Natural killer cell (primary cell): ENCODE data around the gene ATP5MC3. TPM values are rescaled to one million over a fixed set of nuclear protein-coding genes. Genes with fewer than 3 reads are reported as not detected.

Source experiments
- ATAC-seq, 3 donors: fragments of 150-1000 bp in 2 of 3; fragments of 200-7000 bp in 1 of 3; cut with Tn5 transposase; 1 replicate in 1 of 3; 2 replicates in 2 of 3; pipeline ENCODE4 v1.10.0; 2021; ENCODE audit warnings: mild to moderate bottlenecking in 2 of 3, moderate library complexity in 2 of 3
- DNase-seq, 2 donors: peaks; one replicate each; pipeline versions ENCODE4 v3.0.0 to v3.0.0-alpha.2; 2013 to 2021; ENCODE audit warnings: mixed read lengths in 1 of 2
- H3K27ac ChIP-seq: one replicate; pipeline ENCODE4 v1.5.1; 2013; ENCODE audit warnings: mild to moderate bottlenecking, low read length
- H3K27me3 ChIP-seq: one replicate; pipeline ENCODE4 v1.6.1; 2013; ENCODE audit warnings: low read length; ENCODE audit not compliant: control insufficient read depth, insufficient read depth
- H3K36me3 ChIP-seq: one replicate; pipeline ENCODE4 v1.6.1; 2013; ENCODE audit warnings: low read length; ENCODE audit not compliant: control insufficient read depth, insufficient read depth
- H3K4me1 ChIP-seq: one replicate; pipeline ENCODE4 v1.6.1; 2013; ENCODE audit warnings: low read length; ENCODE audit not compliant: control insufficient read depth, insufficient read depth
- H3K4me3 ChIP-seq: one replicate; pipeline ENCODE4 v1.5.1; 2013; ENCODE audit warnings: low read length
- H3K9me3 ChIP-seq: one replicate; pipeline ENCODE4 v1.6.1; 2013; ENCODE audit warnings: low read length; ENCODE audit not compliant: control insufficient read depth, insufficient read depth
- H3K27ac Mint-ChIP-seq, 2 donors: one replicate each; pipeline ENCODE4 v1.8.0; 2022; ENCODE audit warnings: mild to moderate bottlenecking in 2 of 2, mixed read lengths in 2 of 2, moderate library complexity in 1 of 2
- H3K27me3 Mint-ChIP-seq, 2 donors: one replicate each; pipeline ENCODE4 v1.8.0; 2022; ENCODE audit warnings: low read depth in 2 of 2, mixed read lengths in 2 of 2
- H3K36me3 Mint-ChIP-seq: one replicate; pipeline ENCODE4 v1.8.0; 2022; ENCODE audit warnings: mixed read lengths
- H3K4me1 Mint-ChIP-seq, 2 donors: one replicate each; pipeline ENCODE4 v1.8.0; 2022; ENCODE audit warnings: mixed read lengths in 2 of 2
- H3K4me3 Mint-ChIP-seq: one replicate; pipeline ENCODE4 v1.8.0; 2022; ENCODE audit warnings: mild to moderate bottlenecking, moderate library complexity, mixed read lengths
- H3K9me3 Mint-ChIP-seq, 2 donors: one replicate each; pipeline ENCODE4 v1.8.0; 2022; ENCODE audit warnings: mixed read lengths in 2 of 2
- WGBS: methylation state at CpG from one replicate; pipeline ENCODE4 v1.1.7; 2013; ENCODE audit warnings: missing lambda C conversion rate; ENCODE audit not compliant: insufficient coverage; 5-methylcytosine and 5-hydroxymethylcytosine counted together
- intact Hi-C: fragments of 100-400 bp; cut with micrococcal nuclease; formaldehyde crosslinking; loops from one replicate; pipeline ENCODE4 v1.14.2; 2022
- total RNA-seq, 4 donors: library from RNA; stranded (reverse); fragments of 120-200 nt in 1 of 4; gene quantifications; one replicate each; pipeline versions ENCODE4 v1.2.3 to v1.2.4, GENCODE V29; 2013 to 2022
- TF ChIP-seq, protein P1 (sequence below): fragments of 200-600 bp; IDR thresholded peaks from one replicate; pipeline ENCODE4 v1.8.0; 2022; ENCODE audit warnings: antibody characterized with exemption

ATP5MC3 gene
- total RNA-seq, 3 donors from 2014 or later (not counting 1 experiment from before 2014, with no cell fraction given), result 67.1 to 82.2 (median 81.0) TPM

DNA sequence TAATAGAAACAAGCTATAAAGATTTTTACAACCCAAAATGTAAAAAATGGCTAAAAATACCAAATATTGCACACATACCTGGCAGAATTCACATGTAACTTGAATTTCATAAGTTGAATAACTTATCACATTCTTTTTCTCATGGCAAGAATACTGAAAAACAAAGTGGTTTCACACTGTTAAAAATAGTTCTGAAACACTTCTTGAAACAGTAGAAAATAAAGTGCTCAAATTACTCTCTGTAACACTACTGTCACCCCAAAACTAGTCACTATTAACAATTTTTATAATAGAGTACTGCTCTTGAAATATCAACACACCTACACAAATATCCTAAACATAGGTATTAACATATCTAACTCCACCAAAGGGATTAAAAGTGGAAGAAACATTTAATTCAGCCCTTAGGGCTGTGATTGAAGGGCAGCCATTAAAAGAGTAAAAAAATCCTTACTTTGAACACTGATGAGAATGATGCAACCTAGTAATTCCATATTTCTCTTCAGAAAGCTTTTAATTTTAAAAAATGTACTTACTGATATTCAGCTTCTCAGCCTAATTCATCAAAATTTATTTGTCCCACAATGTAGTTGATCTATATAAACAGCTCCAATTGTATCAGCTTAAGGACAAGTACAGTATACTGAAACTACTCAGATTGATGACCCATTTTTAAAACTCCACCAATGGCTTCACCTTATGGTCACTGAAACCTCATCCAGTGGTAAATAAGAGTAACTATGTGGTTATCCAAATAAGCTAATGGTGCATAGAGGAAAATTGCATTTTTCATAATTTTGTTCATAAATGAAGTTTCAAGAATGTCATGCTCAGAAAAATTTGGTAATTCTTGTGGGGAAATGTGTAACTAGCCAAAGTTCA is 44.9 kb downstream of the ATP5MC3 start:
- H3K36me3 ChIP-seq, result peaks cover 20% of the 10 kb centered on the region
- H3K4me1 Mint-ChIP-seq, result peaks cover 50 to 58% of the 10 kb centered on the region in 2 donors
- H3K27ac Mint-ChIP-seq, result peak overlapping the region; percentile 64 to 66
- no peaks in the 10 kb centered on the region for H3K27me3 ChIP-seq
- DNase-seq (no peak), ATAC-seq (peak in 1 of 3 donors; percentile 39)
- no peaks in the 10 kb centered on the region for H3K9me3 ChIP-seq
- TF ChIP-seq, protein P1, sequence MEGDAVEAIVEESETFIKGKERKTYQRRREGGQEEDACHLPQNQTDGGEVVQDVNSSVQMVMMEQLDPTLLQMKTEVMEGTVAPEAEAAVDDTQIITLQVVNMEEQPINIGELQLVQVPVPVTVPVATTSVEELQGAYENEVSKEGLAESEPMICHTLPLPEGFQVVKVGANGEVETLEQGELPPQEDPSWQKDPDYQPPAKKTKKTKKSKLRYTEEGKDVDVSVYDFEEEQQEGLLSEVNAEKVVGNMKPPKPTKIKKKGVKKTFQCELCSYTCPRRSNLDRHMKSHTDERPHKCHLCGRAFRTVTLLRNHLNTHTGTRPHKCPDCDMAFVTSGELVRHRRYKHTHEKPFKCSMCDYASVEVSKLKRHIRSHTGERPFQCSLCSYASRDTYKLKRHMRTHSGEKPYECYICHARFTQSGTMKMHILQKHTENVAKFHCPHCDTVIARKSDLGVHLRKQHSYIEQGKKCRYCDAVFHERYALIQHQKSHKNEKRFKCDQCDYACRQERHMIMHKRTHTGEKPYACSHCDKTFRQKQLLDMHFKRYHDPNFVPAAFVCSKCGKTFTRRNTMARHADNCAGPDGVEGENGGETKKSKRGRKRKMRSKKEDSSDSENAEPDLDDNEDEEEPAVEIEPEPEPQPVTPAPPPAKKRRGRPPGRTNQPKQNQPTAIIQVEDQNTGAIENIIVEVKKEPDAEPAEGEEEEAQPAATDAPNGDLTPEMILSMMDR, result no peak
- no peaks in the 10 kb centered on the region for H3K36me3 Mint-ChIP-seq
- H3K9me3 Mint-ChIP-seq, result no peaks in the 10 kb centered on the region
- H3K4me3 ChIP-seq, result no peak overlapping the region
- no peaks in the 10 kb centered on the region for H3K4me1 ChIP-seq
- H3K4me3 Mint-ChIP-seq, result no peak overlapping the region
- H3K27ac ChIP-seq, result no peak overlapping the region
- H3K27me3 Mint-ChIP-seq, result no peaks in the 10 kb centered on the region
- intact Hi-C loops, result no loop called here

DNA sequence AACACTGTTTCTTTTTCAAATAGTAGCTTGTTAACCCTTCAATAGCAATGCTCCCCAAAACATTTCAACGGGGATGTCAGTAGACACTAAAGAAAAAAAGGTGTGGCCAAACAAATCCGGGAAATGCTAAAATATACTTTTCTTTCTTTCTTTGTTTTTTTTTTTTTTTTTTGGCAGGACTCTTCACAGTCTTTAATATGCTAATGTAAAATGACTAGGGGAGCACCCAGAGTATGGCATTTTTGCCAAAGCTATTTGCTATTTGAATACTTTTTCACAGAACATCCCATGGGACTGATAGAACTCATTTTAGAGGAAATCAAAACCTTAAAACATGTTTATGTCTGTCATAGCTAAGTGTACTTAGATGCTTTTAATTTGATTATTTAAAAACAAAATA is 45.6 kb downstream of the ATP5MC3 start:
- H3K27ac Mint-ChIP-seq, result peak overlapping the region; percentile 64 to 66
- WGBS, result 100% methylated on average over 1 of the region's 2 CpGs
- no peak for DNase-seq
- ATAC-seq, result no peak
- Histone ChIP-seq H3K27me3 (no peaks in the 10 kb centered on the region), H3K27ac (no peak overlapping the region), H3K36me3 (peaks cover 20% of the 10 kb centered on the region), H3K9me3 (no peaks in the 10 kb centered on the region), H3K4me3 (no peak overlapping the region), H3K4me1 (no peaks in the 10 kb centered on the region)
- no peak overlapping the region for H3K4me3 Mint-ChIP-seq
- no peaks in the 10 kb centered on the region for H3K27me3 Mint-ChIP-seq
- H3K4me1 Mint-ChIP-seq, result peaks cover 46 to 53% of the 10 kb centered on the region in 2 donors
- TF ChIP-seq, protein P1, result no peak
- intact Hi-C loops, result no loop called here
- no peaks in the 10 kb centered on the region for H3K36me3 Mint-ChIP-seq
- no peaks in the 10 kb centered on the region for H3K9me3 Mint-ChIP-seq

DNA sequence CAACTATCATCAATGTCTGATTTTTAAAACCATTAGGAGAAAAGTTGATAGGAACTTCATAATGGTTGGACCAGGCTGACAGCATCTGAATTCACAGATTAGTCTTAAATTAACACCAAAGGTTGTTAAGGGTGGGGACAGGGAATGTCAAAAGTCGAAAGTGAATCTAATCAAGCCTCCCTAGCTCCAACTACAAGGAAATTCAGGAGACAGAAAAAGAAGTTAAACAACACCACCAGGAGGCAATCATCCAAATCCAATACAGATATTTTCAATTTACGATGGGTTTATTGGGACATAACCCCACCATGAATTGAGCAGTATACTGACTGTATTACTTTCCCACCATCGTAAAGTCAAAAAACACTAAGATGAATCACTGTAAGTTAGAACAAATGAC is 46.3 kb downstream of the ATP5MC3 start:
- H3K4me3 Mint-ChIP-seq, result peak overlapping the region; percentile 10
- Histone ChIP-seq H3K27ac (no peak overlapping the region), H3K9me3 (no peaks in the 10 kb centered on the region), H3K36me3 (peaks cover 20% of the 10 kb centered on the region), H3K27me3 (no peaks in the 10 kb centered on the region), H3K4me3 (no peak overlapping the region), H3K4me1 (no peaks in the 10 kb centered on the region)
- H3K27me3 Mint-ChIP-seq, result no peaks in the 10 kb centered on the region
- H3K36me3 Mint-ChIP-seq, result no peaks in the 10 kb centered on the region
- intact Hi-C loops, result no loop called here
- TF ChIP-seq, protein P1, result no peak
- peak overlapping the region; percentile 49 to 66 for H3K27ac Mint-ChIP-seq
- DNase-seq (no peak), ATAC-seq (no peak)
- H3K9me3 Mint-ChIP-seq, result no peaks in the 10 kb centered on the region
- H3K4me1 Mint-ChIP-seq, result peaks cover 45 to 49% of the 10 kb centered on the region in 2 donors
- 89% methylated on average over 3 of the region's 3 CpGs for WGBS
